Measurements from ENCODE around the gene QRICH1.

The QRICH1 gene

DNA sequence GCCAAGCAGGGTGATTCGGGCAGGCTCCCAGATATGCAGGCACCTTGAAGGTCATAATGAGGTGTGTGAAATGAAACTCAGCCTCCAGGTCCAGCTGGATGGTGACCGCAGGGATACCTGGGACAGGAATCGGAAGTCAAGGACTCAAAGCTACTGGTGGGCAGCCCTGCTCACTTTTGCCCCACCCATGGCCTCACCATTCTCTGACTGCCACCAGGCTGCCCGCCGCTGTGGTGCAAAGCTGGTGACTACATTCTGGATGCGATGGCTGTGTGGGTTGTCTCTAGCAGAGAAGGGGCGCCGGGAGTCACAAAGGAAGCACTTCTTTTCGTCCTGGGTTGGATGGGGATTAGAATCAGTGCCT, 38.2 kb upstream of the QRICH1 start:
- Histone ChIP-seq H3K4me3 (ENCODE audit: insufficient read depth, low read length, poor library complexity, severe bottlenecking) (no peak overlapping the region), H3F3A (ENCODE audit: insufficient read depth) (no peaks in the 10 kb centered on the region), H3K27me3 (ENCODE audit: low read length) (no peaks in the 10 kb centered on the region), H3K9ac (ENCODE audit: low read length) (no peak overlapping the region), H4K20me1 (ENCODE audit: low read depth, low read length) (no peaks in the 10 kb centered on the region), H2AFZ (ENCODE audit: low read depth, low read length, severe bottlenecking) (no peak overlapping the region), H3K4me2 (ENCODE audit: low read depth, low read length, poor library complexity, severe bottlenecking) (no peak overlapping the region), H3K9me2 (replicated peaks; ENCODE audit: insufficient read depth, low read length) (no peaks in the 10 kb centered on the region), H3K9me3 (ENCODE audit: insufficient read depth, low read length) (no peaks in the 10 kb centered on the region), H3K36me3 (ENCODE audit: low read length) (no peaks in the 10 kb centered on the region), H3K27ac (ENCODE audit: low read depth, low read length) (no peak overlapping the region), H3K79me2 (ENCODE audit: insufficient read depth, low read length) (no peaks in the 10 kb centered on the region)
- no peak for TF ChIP-seq EZH2phosphoT487 (conservative IDR thresholded peaks at IDR 0.05; ENCODE audit: low read length)
- TF ChIP-seq, protein P1, sequence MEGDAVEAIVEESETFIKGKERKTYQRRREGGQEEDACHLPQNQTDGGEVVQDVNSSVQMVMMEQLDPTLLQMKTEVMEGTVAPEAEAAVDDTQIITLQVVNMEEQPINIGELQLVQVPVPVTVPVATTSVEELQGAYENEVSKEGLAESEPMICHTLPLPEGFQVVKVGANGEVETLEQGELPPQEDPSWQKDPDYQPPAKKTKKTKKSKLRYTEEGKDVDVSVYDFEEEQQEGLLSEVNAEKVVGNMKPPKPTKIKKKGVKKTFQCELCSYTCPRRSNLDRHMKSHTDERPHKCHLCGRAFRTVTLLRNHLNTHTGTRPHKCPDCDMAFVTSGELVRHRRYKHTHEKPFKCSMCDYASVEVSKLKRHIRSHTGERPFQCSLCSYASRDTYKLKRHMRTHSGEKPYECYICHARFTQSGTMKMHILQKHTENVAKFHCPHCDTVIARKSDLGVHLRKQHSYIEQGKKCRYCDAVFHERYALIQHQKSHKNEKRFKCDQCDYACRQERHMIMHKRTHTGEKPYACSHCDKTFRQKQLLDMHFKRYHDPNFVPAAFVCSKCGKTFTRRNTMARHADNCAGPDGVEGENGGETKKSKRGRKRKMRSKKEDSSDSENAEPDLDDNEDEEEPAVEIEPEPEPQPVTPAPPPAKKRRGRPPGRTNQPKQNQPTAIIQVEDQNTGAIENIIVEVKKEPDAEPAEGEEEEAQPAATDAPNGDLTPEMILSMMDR (IDR thresholded peaks at IDR 0.05; ENCODE audit: insufficient read depth, low read length, poor library complexity, severe bottlenecking): no peak

DNA sequence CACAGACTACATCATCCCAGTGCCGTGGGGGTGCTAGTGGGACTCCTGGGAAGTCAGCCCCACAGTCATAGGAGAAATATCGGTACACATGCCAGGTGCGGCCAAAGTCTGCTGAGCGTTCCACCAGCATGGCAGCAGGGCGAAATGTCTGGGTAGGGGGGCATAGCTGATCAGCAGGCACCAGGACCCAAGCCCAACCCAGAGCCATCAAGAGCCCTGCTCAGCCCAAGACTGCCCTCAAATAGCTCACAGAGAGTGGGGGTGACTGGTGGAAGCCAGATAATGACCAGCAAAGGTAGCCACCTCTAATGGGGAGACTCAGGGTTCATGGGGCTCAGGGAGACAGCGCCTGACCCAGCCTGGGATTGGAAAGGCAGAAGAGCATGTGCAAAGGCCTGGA, 37.7 kb upstream of the QRICH1 start:
- no peaks in the 10 kb centered on the region for H3K79me2 ChIP-seq (ENCODE audit: insufficient read depth, low read length)
- no peaks in the 10 kb centered on the region for H3F3A ChIP-seq (ENCODE audit: insufficient read depth)
- H3K36me3 ChIP-seq (ENCODE audit: low read length): no peaks in the 10 kb centered on the region
- H3K9me2 ChIP-seq (replicated peaks; ENCODE audit: insufficient read depth, low read length): no peaks in the 10 kb centered on the region
- no peak overlapping the region for H2AFZ ChIP-seq (ENCODE audit: low read depth, low read length, severe bottlenecking)
- H3K4me3 ChIP-seq (ENCODE audit: insufficient read depth, low read length, poor library complexity, severe bottlenecking): no peak overlapping the region
- no peak for TF ChIP-seq EZH2phosphoT487 (conservative IDR thresholded peaks at IDR 0.05; ENCODE audit: low read length)
- TF ChIP-seq, protein P1 (IDR thresholded peaks at IDR 0.05; ENCODE audit: insufficient read depth, low read length, poor library complexity, severe bottlenecking): no peak
- no peaks in the 10 kb centered on the region for H4K20me1 ChIP-seq (ENCODE audit: low read depth, low read length)
- H3K4me2 ChIP-seq (ENCODE audit: low read depth, low read length, poor library complexity, severe bottlenecking): no peak overlapping the region
- H3K27ac ChIP-seq (ENCODE audit: low read depth, low read length): no peak overlapping the region
- H3K27me3 ChIP-seq (ENCODE audit: low read length): no peaks in the 10 kb centered on the region
- no peak overlapping the region for H3K9ac ChIP-seq (ENCODE audit: low read length)
- H3K9me3 ChIP-seq (ENCODE audit: insufficient read depth, low read length): no peaks in the 10 kb centered on the region

DNA sequence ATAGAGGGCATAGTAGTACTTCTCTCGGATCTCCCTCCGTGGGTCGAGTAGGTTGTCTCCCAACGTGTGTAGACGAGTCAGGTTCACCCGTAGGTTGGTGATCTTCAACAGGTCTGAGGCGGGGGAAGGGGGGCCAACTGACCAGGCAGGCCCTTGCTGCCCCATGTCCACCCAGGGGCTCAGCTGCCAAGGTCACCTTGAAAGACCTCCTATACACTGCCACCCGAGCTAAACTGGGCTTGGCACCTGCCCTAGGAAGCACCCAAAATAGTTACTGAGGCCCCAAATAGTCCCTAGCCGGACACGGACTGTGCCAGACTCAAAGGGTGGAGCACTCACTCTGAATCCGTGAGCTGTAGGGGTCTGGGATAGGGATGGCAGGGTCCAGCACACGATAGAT, 37.2 kb upstream of the QRICH1 start:
- Histone ChIP-seq H3K9me3 (ENCODE audit: insufficient read depth, low read length) (no peaks in the 10 kb centered on the region), H3K4me3 (ENCODE audit: insufficient read depth, low read length, poor library complexity, severe bottlenecking) (no peak overlapping the region), H3K27me3 (ENCODE audit: low read length) (no peaks in the 10 kb centered on the region), H2AFZ (ENCODE audit: low read depth, low read length, severe bottlenecking) (no peak overlapping the region), H3K36me3 (ENCODE audit: low read length) (no peaks in the 10 kb centered on the region), H3K79me2 (ENCODE audit: insufficient read depth, low read length) (no peaks in the 10 kb centered on the region), H3K9ac (ENCODE audit: low read length) (no peak overlapping the region), H3F3A (ENCODE audit: insufficient read depth) (no peaks in the 10 kb centered on the region), H3K4me2 (ENCODE audit: low read depth, low read length, poor library complexity, severe bottlenecking) (no peak overlapping the region), H3K9me2 (replicated peaks; ENCODE audit: insufficient read depth, low read length) (no peaks in the 10 kb centered on the region), H4K20me1 (ENCODE audit: low read depth, low read length) (no peaks in the 10 kb centered on the region), H3K27ac (ENCODE audit: low read depth, low read length) (no peak overlapping the region)
- TF ChIP-seq, protein P1 (IDR thresholded peaks at IDR 0.05; ENCODE audit: insufficient read depth, low read length, poor library complexity, severe bottlenecking): no peak
- TF ChIP-seq EZH2phosphoT487 (conservative IDR thresholded peaks at IDR 0.05; ENCODE audit: low read length): no peak

Measured in SU-DHL-6 (cell line).